Forelimb muscle (tissue), 1 donor: ENCODE data around the gene ATP6V0E1. TPM values are rescaled to one million over a fixed set of nuclear protein-coding genes. Genes with fewer than 3 reads are reported as not detected.
"Not testable (repeated sequence)": the region's sequence is repeated elsewhere in the genome, so short reads cannot be mapped to it uniquely, and the experiment has no call there.

Experiments
- DNase-seq: peaks from one replicate; pipeline ENCODE4 v3.0.0-alpha.2; 2013; ENCODE audit warnings: low read depth
- polyA plus RNA-seq: library from polyadenylated mRNA; unstranded; fragments of 120-200 nt; gene quantifications from one replicate; pipeline ENCODE4 v1.2.1, GENCODE V29; 2013; ENCODE audit not compliant: insufficient read length

Gene ATP6V0E1
- polyA plus RNA-seq, 1 donor = 89.0 TPM

DNA sequence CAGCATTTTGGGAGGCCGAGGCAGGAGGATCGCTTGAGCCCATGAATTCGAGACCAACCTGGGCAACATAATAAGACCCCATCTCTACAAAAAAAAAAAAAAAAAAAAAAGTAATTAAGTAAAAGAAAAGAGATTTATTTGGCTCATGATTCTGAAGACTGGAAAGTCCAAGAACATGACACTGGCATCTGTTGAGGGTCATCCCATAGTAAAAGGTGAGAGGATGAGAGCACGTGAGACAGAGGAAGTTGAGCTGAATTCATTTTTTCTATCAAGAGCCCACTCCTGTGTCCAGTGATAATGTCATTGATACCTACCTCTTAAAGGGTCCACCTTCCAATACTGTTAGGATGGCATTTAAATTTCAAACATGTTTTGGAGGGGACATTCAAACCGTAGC, 92.4 kb downstream of the ATP6V0E1 start:
- no peak for DNase-seq

GRCh38 chr5:173076471-173076870, 92.9 kb downstream of the ATP6V0E1 start:
- DNase-seq = not testable (repeated sequence)

DNA sequence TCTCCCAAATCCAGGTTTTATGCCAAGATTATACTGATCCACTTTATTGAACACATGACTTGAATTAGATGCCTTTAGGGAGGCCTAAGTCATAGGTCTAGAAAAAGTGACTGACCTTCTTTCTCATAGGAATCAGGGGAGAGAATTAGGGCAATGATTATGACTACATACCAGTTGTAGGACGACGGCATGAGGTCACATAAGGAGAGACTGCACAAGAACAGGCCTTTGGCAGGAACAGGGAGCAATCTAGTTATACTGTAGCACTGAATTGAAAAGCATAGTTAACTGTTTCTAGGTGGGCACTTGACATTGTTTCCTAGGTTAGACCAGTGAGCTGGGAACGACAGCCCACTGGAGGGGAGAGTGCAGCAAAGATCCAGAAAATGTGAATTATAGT, 95.3 kb downstream of the ATP6V0E1 start:
- DNase-seq = no peak

Other genes with a start within 250 kb of the ATP6V0E1 start
- 71.1 TPM for gene DUSP1, start 212.6 kb upstream of the ATP6V0E1 start, polyA plus RNA-seq
- 83.4 TPM for gene ERGIC1, start 149.5 kb upstream of the ATP6V0E1 start, polyA plus RNA-seq
- 32.1 TPM for gene RPL26L1, start 24.3 kb upstream of the ATP6V0E1 start, polyA plus RNA-seq
- 8.4 TPM for gene CREBRF, start 72.6 kb downstream of the ATP6V0E1 start, polyA plus RNA-seq
- 12.7 TPM for gene BNIP1, start 160.8 kb downstream of the ATP6V0E1 start, polyA plus RNA-seq